GM21515 (cell line): ENCODE data around the gene DPY19L1.
"Not testable (repeated sequence)": the region's sequence is repeated elsewhere in the genome, so short reads cannot be mapped to it uniquely, and the experiment has no call there.

ENCODE experiments used
- ATAC-seq: cut with Tn5 transposase; IDR thresholded peaks from one replicate; pipeline ENCODE4 v1.9.1; 2021; ENCODE audit not compliant: unreplicated experiment

The DPY19L1 gene

DNA sequence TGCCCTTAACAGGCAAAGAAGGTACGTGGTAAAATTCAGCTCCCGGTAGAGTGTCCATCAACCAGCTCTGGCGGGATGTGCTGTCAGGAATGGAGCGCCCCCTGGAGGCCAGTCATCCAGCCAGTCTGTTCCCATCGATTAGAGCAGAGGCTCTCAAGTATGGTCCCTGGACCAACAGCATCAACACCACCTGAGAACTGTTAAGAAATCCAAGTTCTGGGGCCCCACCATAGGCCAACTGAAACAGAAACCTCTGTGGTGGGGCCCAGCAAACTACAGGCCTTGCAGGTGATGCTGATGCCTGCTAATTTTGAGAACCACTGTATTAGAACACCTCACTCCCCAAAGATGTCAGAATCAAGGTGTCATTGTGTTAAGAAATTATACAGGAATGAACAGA lies 109.2 kb downstream of the DPY19L1 start:
- ATAC-seq: peak; percentile 91

DNA sequence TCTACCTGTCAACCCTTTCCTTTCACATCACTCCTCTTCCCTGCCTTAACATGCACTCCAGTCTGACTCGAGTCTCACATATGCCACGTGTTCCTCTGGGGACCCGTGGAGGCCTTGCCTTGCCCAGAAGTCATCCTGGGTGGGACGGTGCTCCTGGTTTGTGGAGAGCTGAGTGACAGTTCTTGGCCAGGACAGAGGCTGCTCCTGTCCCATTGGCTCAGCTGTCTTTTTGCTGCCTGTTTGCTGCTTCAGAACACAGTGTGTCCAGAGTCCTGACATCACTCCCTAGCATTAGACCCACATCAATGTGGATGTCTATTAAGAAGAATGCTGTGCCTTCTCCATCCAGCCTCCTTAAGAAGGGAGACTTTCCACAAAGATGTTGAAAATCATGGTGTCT lies 116.8 kb downstream of the DPY19L1 start:
- ATAC-seq: not testable (repeated sequence)

GRCh38 chr7:34919038-34919437 lies 118.2 kb downstream of the DPY19L1 start:
- ATAC-seq: not testable (repeated sequence)

- not testable (repeated sequence) for ATAC-seq
These were observed 119.0 kb downstream of the DPY19L1 start for GRCh38 chr7:34918198-34918861.

DNA sequence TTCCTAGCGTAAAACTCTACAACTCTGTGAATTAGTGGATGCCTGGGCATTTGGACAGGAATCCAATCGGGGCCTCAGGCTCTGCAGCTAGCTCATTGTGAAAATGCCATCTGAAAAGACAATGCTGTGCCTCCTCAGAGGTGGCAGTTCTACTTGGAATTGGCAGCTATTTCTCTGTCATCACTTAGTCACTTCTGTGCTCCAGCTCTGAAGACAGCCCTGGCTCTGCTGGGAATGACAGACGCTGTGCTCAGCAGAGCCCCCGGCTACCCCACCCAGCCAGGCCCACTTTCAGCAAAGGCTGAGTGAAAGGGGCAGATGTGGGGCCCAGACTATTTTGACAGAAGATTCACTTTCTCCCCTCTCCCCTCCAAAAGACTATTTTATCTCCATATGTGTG lies 119.8 kb downstream of the DPY19L1 start:
- not testable (repeated sequence) for ATAC-seq

GRCh38 chr7:34916267-34916666 lies 121.0 kb downstream of the DPY19L1 start:
- no peak for ATAC-seq

- ATAC-seq: no peak
These were observed 125.0 kb downstream of the DPY19L1 start for GRCh38 chr7:34912236-34912635.

DNA sequence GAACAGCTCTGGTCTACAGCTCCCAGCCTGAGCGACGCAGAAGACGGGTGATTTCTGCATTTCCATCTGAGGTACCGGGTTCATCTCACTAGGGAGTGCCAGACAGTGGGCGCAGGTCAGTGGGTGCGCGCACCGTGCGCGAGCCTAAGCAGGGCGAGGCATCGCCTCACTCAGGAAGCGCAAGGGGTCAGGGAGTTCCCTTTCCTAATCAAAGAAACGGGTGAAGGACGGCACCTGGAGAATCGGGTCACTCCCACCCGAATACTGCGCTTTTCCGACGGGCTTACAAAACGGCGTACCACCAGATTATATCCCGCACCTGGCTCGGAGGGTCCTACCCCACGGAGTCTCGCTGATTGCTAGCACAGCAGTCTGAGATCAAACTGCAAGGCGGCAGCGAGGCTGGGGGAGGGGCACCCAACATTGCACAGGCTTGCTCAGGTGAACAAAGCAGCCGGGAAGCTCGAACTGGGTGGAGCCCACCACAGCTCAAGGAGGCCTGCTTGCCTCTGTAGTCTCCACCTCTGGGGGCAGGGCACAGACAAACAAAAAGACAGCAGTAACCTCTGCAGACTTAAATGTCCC lies 130.9 kb downstream of the DPY19L1 start:
- ATAC-seq: not testable (repeated sequence)

DNA sequence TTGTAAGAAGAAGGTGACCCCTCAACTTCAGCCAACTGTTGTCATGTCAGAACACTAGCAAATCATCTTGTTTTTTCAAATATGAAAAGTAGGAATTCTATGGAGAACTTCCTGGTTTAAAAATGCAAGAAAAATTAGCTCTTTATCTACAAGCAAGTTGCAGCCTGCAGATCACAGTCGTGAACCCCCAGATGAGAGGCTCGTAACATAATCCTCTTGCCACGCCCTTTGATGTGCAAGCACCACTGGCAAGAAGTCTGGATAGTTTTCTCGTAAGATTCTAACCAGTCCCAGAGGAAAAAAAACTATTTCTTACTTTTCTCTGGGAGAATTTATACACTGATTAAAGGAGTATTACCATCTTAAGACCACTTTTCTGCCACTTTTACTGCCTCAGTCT lies 132.3 kb downstream of the DPY19L1 start:
- ATAC-seq: no peak

DNA sequence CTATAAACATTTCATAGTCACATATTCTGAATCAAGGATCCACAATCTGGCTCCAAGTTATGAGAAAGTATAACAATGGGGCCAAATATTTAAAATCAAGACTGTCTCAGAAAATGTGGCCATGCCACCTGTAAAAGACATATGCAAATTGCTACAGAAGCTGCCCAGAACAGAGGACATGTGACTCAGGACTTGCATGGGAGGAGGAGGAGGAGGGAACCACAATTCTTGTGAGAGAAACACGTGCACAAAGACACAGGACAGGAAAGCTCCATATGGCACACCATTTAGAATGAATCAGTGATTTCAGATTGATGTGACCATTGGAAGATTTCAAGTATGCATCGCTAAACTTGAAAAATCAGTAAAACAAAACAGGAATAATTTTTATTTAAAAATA lies 133.4 kb downstream of the DPY19L1 start:
- not testable (repeated sequence) for ATAC-seq

DNA sequence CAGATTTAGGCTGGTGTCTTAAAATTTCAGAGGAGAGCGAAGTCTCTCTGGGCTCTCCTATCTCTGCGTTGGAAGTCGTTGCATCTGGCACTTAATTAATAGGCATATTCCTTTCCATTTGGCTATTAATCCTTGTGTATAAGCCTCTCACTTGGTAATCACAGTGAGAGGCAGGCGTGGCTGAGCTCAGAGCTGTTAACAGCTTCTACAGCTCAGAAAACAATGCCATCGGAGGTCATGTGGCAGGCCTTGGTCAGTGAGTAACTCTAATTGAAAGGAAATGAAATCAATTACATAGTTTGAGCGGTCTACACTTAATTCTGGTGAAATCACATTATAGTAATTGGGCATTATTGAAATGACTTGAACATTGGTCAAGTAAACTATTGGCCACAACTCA lies 135.1 kb downstream of the DPY19L1 start:
- no peak for ATAC-seq

GRCh38 chr7:34900891-34901513 lies 136.3 kb downstream of the DPY19L1 start:
- ATAC-seq: no peak

DNA sequence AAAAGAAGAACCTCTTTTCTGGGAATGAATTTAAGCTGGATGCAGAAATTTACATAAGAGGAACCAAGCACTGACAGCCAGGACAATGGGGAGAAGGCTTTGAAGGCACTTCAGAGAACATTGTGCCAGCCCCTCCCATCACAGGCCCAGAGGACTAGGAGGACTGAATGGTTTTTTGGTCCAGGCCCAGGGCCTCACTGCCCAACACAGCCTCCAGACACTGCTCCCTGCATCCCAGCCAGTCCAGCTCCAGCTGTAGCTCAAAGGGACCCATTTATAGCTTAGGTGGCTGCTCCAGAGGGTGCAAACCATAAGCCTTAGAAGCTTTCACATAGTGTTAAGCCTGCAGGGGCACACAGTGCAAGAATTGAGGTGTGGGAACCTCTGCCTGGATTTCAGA lies 142.1 kb downstream of the DPY19L1 start:
- no peak for ATAC-seq

DNA sequence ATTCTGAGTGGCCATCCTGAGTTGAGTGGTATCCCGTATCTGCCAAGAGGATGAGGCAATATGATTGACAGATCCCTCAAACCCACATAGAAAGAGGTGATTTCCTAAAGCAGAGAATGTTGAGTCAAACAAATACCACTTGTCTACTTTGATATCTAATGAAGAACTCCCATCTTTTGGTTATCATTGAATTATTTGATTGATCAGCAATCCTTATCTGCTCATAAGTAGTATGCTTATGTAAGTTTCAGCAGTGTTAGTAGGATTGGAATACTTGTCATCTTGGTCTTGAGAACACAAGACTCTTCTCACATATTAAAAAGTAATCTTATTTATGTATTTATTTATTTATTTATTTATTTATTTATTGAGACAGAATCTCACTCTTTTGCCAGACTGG lies 147.3 kb downstream of the DPY19L1 start:
- ATAC-seq: no peak

- ATAC-seq: no peak
These were observed 150.4 kb downstream of the DPY19L1 start for GRCh38 chr7:34886856-34887255.

DNA sequence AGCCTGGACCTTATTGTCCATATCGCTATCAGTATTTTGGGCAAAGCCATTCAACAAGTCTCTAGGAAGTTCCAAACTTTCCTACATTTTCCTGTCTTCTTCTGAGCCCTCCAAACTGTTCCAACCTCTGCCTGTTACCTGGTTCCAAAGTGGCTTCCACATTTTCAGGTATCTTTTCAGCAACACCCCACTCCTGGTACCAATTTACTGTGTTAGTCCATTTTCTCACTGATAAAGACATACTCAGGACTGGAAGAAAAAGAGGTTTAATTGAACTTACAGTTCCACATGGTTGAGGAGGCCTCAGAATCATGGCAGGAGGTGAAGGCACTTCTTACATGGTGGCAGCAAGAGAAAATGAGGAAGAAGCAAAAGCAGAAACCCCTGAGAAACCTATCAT lies 153.4 kb downstream of the DPY19L1 start:
- ATAC-seq: not testable (repeated sequence)

DNA sequence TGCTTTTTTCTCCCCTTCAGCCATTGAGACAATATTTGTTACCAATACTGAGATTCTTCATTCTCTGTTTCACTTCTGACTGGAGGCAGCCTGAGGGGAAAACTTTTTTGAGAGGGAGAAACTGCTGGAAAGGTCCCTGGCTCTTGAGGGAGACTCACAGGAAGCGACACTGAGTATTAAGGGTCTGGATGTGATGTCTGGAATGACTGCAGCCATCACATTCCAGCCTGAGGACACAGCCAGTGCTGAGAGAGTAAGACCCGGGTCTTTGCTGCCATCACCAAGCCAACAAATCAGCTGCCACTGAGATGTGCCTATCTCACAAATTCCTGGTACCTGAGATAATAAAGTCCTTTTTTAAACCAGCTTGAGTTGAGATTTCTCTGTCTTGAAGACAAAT lies 157.4 kb downstream of the DPY19L1 start:
- ATAC-seq: no peak

- ATAC-seq: not testable (repeated sequence)
These were observed 158.1 kb downstream of the DPY19L1 start for GRCh38 chr7:34878944-34879735.
